Measurements from ENCODE around the gene ZDHHC14.

GRCh38 chr6:157593596-157593995 is 212.6 kb downstream of the ZDHHC14 start:
- TF ChIP-seq CTCF (IDR thresholded peaks at IDR 0.05) (no peak), POLR2A (IDR thresholded peaks at IDR 0.05) (no peak)
